A673 (cell line): ENCODE measurements around the gene CTIF.

Source experiments
- CTCF ChIP-seq: fragments of 300-800, 200-600 bp; sonication (generic); conservative IDR thresholded peaks from 2 replicates; pipeline ENCODE4 v1.5.1; 2017; ENCODE audit warnings: low read depth, mild to moderate bottlenecking, antibody characterized with exemption, low read length, moderate library complexity, mixed read lengths
- EZH2 ChIP-seq: fragments of 200-600 bp; sonication (generic); IDR thresholded peaks from 2 replicates; pipeline ENCODE4 v1.6.1; 2017; ENCODE audit warnings: borderline replicate concordance, low read depth, mild to moderate bottlenecking, mixed read lengths, antibody characterized with exemption, low read length; ENCODE audit not compliant: poor library complexity, severe bottlenecking

DNA sequence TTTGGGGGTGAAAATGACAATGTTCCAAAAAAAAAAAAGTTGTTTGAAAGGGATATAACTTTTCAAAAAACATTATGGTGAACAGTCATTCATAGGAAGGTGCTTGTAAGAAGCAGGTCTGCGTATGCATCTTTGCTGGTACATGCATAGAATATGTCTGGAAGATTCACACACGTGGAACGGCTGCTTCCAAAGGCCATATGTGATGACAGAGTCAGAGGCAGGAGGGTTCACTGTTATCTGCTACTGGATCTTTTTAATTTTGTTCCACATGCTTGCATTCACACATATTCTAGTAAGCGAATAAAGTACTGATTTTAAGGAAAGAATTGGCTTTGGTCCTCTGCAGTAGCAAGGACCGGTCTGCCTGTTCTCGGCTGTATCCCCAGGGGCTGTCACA is 218.5 kb downstream of the CTIF start:
- no peak for TF ChIP-seq CTCF
- TF ChIP-seq EZH2, result no peak
